SK-N-SH (cell line): Measurements from ENCODE around the gene METTL13.

Experiments
- RAD21 ChIP-seq: IDR thresholded peaks from 2 replicates; pipeline ENCODE4 v1.6.1; 2012; ENCODE audit warnings: mild to moderate bottlenecking, low read length
- TF ChIP-seq, protein P1 (sequence below): fragments of 200-600 bp; sonication (generic); IDR thresholded peaks from 2 replicates; pipeline ENCODE4 v1.6.1; 2017; ENCODE audit warnings: antibody characterized with exemption, mild to moderate bottlenecking, moderate library complexity
- TF ChIP-seq, protein P2 (sequence below): IDR thresholded peaks from 2 replicates; pipeline ENCODE4 v1.6.1; 2012; ENCODE audit warnings: mild to moderate bottlenecking, low read depth, low read length, moderate library complexity

DNA sequence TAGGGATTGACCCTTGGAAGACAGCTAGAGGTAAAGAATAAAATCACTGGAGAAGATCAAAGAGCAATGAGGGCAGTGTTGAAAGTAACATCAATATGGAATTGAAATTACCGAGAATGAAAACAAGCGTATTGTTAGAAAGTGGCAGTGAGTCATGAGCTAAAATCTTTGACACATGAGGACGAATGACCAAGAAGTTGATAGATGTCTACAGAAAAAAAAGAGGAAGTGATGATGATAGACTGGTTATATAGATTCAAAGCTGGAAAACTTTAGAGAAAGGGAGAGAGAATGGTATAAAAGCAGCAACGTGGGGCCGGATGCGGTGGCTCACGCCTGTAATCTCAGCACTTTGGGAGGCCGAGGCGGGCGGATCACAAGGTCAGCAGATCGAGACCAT, 47.3 kb downstream of the METTL13 start:
- TF ChIP-seq, protein P1, sequence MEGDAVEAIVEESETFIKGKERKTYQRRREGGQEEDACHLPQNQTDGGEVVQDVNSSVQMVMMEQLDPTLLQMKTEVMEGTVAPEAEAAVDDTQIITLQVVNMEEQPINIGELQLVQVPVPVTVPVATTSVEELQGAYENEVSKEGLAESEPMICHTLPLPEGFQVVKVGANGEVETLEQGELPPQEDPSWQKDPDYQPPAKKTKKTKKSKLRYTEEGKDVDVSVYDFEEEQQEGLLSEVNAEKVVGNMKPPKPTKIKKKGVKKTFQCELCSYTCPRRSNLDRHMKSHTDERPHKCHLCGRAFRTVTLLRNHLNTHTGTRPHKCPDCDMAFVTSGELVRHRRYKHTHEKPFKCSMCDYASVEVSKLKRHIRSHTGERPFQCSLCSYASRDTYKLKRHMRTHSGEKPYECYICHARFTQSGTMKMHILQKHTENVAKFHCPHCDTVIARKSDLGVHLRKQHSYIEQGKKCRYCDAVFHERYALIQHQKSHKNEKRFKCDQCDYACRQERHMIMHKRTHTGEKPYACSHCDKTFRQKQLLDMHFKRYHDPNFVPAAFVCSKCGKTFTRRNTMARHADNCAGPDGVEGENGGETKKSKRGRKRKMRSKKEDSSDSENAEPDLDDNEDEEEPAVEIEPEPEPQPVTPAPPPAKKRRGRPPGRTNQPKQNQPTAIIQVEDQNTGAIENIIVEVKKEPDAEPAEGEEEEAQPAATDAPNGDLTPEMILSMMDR: no peak
- no peak for TF ChIP-seq RAD21
- TF ChIP-seq, protein P2, sequence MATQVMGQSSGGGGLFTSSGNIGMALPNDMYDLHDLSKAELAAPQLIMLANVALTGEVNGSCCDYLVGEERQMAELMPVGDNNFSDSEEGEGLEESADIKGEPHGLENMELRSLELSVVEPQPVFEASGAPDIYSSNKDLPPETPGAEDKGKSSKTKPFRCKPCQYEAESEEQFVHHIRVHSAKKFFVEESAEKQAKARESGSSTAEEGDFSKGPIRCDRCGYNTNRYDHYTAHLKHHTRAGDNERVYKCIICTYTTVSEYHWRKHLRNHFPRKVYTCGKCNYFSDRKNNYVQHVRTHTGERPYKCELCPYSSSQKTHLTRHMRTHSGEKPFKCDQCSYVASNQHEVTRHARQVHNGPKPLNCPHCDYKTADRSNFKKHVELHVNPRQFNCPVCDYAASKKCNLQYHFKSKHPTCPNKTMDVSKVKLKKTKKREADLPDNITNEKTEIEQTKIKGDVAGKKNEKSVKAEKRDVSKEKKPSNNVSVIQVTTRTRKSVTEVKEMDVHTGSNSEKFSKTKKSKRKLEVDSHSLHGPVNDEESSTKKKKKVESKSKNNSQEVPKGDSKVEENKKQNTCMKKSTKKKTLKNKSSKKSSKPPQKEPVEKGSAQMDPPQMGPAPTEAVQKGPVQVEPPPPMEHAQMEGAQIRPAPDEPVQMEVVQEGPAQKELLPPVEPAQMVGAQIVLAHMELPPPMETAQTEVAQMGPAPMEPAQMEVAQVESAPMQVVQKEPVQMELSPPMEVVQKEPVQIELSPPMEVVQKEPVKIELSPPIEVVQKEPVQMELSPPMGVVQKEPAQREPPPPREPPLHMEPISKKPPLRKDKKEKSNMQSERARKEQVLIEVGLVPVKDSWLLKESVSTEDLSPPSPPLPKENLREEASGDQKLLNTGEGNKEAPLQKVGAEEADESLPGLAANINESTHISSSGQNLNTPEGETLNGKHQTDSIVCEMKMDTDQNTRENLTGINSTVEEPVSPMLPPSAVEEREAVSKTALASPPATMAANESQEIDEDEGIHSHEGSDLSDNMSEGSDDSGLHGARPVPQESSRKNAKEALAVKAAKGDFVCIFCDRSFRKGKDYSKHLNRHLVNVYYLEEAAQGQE: no peak
